PC-9 (cell line): ENCODE data around the gene RASL12. TPM values are rescaled to one million over a fixed set of nuclear protein-coding genes. Genes with fewer than 3 reads are reported as not detected.
"Not testable (repeated sequence)": the region's sequence is repeated elsewhere in the genome, so short reads cannot be mapped to it uniquely, and the experiment has no call there.

Source experiments
- BruUV-seq: library from RNA; stranded (reverse); fragments of 400-500 nt; replicated peaks from 2 replicates; lab custom pipeline; 2021; lab: Mats Ljungman, UMichigan
- CTCF ChIA-PET: fragments of 300-600 bp; sonication (Branson Sonifier 250); formaldehyde crosslinking; loops from one replicate; lab custom pipeline; 2022; ENCODE audit warnings: antibody characterized with exemption; lab: Charles Lee
- POLR2A ChIA-PET: fragments of 300-600 bp; sonication (Branson Sonifier 250); formaldehyde crosslinking; loops from one replicate; lab custom pipeline; 2022; ENCODE audit warnings: antibody characterized with exemption; ENCODE audit not compliant: unreplicated experiment; lab: Charles Lee
- DNase-seq, 2 experiments: peaks; one replicate each; pipeline versions ENCODE4 v3.0.0 to v3.0.0-alpha.2; 2015 to 2022; ENCODE audit warnings: mixed read lengths in 1 of 2
- H2AFZ ChIP-seq: fragments of 200-600 bp; sonication (generic); 2 replicates; pipeline ENCODE4 v1.8.1; 2017; ENCODE audit warnings: antibody characterized with exemption
- H3F3A ChIP-seq: fragments of 200-600 bp; sonication (generic); 2 replicates; pipeline ENCODE4 v1.8.1; 2017; ENCODE audit warnings: antibody characterized with exemption, mild to moderate bottlenecking, low read depth; ENCODE audit not compliant: insufficient read depth
- H3K27ac ChIP-seq: fragments of 200-600 bp; sonication (generic); 2 replicates; pipeline ENCODE4 v1.6.1; 2016; ENCODE audit warnings: mixed run types
- H3K27me3 ChIP-seq: fragments of 200-600 bp; sonication (generic); 2 replicates; pipeline ENCODE4 v1.6.1; 2016; ENCODE audit warnings: low read depth, mixed run types; ENCODE audit not compliant: insufficient read depth
- H3K36me3 ChIP-seq: fragments of 200-600 bp; sonication (generic); 2 replicates; pipeline ENCODE4 v1.6.1; 2016; ENCODE audit warnings: low read depth, mixed run types
- H3K4me1 ChIP-seq: fragments of 200-600 bp; sonication (generic); replicated peaks from 2 replicates; pipeline ENCODE4 v1.6.1; 2016; ENCODE audit warnings: mixed run types; ENCODE audit not compliant: insufficient read depth
- H3K4me2 ChIP-seq: fragments of 200-600 bp; sonication (generic); 2 replicates; pipeline ENCODE4 v1.6.1; 2017; ENCODE audit warnings: mixed run types
- H3K4me3 ChIP-seq: fragments of 200-600 bp; sonication (generic); 2 replicates; pipeline ENCODE4 v1.6.1; 2016; ENCODE audit warnings: mixed run types
- H3K79me2 ChIP-seq: fragments of 200-600 bp; sonication (generic); 2 replicates; pipeline ENCODE4 v1.6.1; 2017; ENCODE audit warnings: low read depth, mixed run types
- H3K9me2 ChIP-seq: fragments of 200-600 bp; sonication (generic); 2 replicates; pipeline ENCODE4 v1.8.1; 2017; ENCODE audit warnings: mild to moderate bottlenecking; ENCODE audit not compliant: insufficient read depth
- H3K9me3 ChIP-seq: fragments of 200-600 bp; sonication (generic); 2 replicates; pipeline ENCODE4 v1.8.1; 2016; ENCODE audit warnings: low read depth; ENCODE audit not compliant: insufficient read depth
- H4K20me1 ChIP-seq: fragments of 200-600 bp; sonication (generic); 2 replicates; pipeline ENCODE4 v1.8.1; 2017; ENCODE audit not compliant: insufficient read depth
- EZH2 ChIP-seq: fragments of 200-600 bp; sonication (generic); IDR thresholded peaks from 2 replicates; pipeline ENCODE4 v1.8.0; 2017; ENCODE audit warnings: antibody characterized with exemption, low read depth
- intact Hi-C: fragments of 100-400 bp; cut with micrococcal nuclease; formaldehyde crosslinking; loops from one replicate; pipeline ENCODE4 v1.10.0; 2022; ENCODE audit not compliant: unreplicated experiment
- total RNA-seq: library from RNA; stranded (reverse); gene quantifications from 2 replicates; pipeline ENCODE4 v1.2.3, GENCODE V29; 2021
- TF ChIP-seq, protein P1 (sequence below): fragments of 200-600 bp; sonication (generic); conservative IDR thresholded peaks from 2 replicates; pipeline ENCODE4 v1.6.1; 2017; ENCODE audit warnings: mixed run types, antibody characterized with exemption, mild to moderate bottlenecking, moderate library complexity

RASL12 gene
- total RNA-seq, 1 experiment from 2014 or later: not detected

GRCh38 chr15:65100442-65100841 lies 32.7 kb upstream of the RASL12 start:
- H4K20me1 ChIP-seq: no peaks in the 10 kb centered on the region
- no peak overlapping the region for H3K4me3 ChIP-seq
- H3F3A ChIP-seq: no peaks in the 10 kb centered on the region
- H3K9me3 ChIP-seq: no peaks in the 10 kb centered on the region
- no peak overlapping the region for H3K4me2 ChIP-seq
- DNase-seq: no peak
- no peak overlapping the region for H2AFZ ChIP-seq
- no TSS peak for BruUV-seq
- no peaks in the 10 kb centered on the region for H3K27me3 ChIP-seq
- no peaks in the 10 kb centered on the region for H3K4me1 ChIP-seq
- ChIA-PET POLR2A (no interaction called here), CTCF (interaction anchor here (1.5 kb wide), 1 partner anchor 14 kb away, joined by 3 read pairs; no protein-coding TSS in a partner anchor)
- intact Hi-C loops: loop anchor here (5.0 kb wide), 1 partner anchor 368 kb away; no protein-coding TSS in a partner anchor
- no peaks in the 10 kb centered on the region for H3K79me2 ChIP-seq
- no peak overlapping the region for H3K27ac ChIP-seq
- no peaks in the 10 kb centered on the region for H3K36me3 ChIP-seq
- H3K9me2 ChIP-seq: no peaks in the 10 kb centered on the region
- no peak for TF ChIP-seq EZH2
- TF ChIP-seq, protein P1, sequence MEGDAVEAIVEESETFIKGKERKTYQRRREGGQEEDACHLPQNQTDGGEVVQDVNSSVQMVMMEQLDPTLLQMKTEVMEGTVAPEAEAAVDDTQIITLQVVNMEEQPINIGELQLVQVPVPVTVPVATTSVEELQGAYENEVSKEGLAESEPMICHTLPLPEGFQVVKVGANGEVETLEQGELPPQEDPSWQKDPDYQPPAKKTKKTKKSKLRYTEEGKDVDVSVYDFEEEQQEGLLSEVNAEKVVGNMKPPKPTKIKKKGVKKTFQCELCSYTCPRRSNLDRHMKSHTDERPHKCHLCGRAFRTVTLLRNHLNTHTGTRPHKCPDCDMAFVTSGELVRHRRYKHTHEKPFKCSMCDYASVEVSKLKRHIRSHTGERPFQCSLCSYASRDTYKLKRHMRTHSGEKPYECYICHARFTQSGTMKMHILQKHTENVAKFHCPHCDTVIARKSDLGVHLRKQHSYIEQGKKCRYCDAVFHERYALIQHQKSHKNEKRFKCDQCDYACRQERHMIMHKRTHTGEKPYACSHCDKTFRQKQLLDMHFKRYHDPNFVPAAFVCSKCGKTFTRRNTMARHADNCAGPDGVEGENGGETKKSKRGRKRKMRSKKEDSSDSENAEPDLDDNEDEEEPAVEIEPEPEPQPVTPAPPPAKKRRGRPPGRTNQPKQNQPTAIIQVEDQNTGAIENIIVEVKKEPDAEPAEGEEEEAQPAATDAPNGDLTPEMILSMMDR: no peak

GRCh38 chr15:65099801-65100200 lies 32.0 kb upstream of the RASL12 start:
- H3K9me3 ChIP-seq, POLR2A ChIA-PET, H3K9me2 ChIP-seq, H2AFZ ChIP-seq, H3K27ac ChIP-seq, H3K79me2 ChIP-seq, H4K20me1 ChIP-seq, DNase-seq, H3K4me1 ChIP-seq, H3K27me3 ChIP-seq, H3K4me2 ChIP-seq, BruUV-seq, H3K4me3 ChIP-seq, H3F3A ChIP-seq, H3K36me3 ChIP-seq: not testable (repeated sequence)
- CTCF ChIA-PET: interaction anchor here (0.5 to 0.7 kb wide), 2 partner anchors 44 to 391 kb away, joined by 3 to 4 read pairs; no protein-coding TSS in a partner anchor
- intact Hi-C loops: loop anchor here (5.0 kb wide), 1 partner anchor 368 kb away; no protein-coding TSS in a partner anchor

DNA sequence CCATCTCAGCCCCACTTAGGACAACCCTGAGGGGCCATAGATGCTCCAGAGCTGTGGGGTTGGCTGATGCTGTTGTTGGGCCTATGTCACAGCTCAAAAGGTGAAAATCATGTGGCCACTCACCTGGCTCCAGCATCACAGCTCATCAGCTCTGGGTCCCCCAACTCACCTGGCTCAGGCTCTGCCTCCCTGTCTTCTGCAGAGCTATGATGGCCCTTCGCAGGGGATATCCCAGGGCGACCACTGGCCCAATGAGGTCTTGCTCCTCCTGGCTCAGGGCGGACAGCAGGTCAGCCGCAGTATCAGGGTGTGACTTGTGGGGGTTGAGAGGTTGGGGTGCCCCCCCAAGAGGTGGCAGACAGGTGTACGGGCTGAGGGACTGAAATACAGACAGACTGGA lies 31.5 kb upstream of the RASL12 start:
- Histone ChIP-seq H3K4me1 (no peaks in the 10 kb centered on the region), H4K20me1 (no peaks in the 10 kb centered on the region), H3K9me3 (no peaks in the 10 kb centered on the region), H3K9me2 (no peaks in the 10 kb centered on the region), H3F3A (no peaks in the 10 kb centered on the region), H3K79me2 (no peaks in the 10 kb centered on the region), H3K4me3 (no peak overlapping the region), H3K36me3 (no peaks in the 10 kb centered on the region), H2AFZ (no peak overlapping the region), H3K27ac (no peak overlapping the region), H3K27me3 (no peaks in the 10 kb centered on the region), H3K4me2 (no peak overlapping the region)
- BruUV-seq: no TSS peak
- POLR2A ChIA-PET: interaction anchor here (0.6 kb wide), 1 partner anchor 314 kb away, joined by 3 read pairs; no protein-coding TSS in a partner anchor
- no peak for DNase-seq
- CTCF ChIA-PET: interaction anchor here (0.5 to 0.7 kb wide), 2 partner anchors 43 to 391 kb away, joined by 3 to 4 read pairs; no protein-coding TSS in a partner anchor
- no peak for TF ChIP-seq EZH2
- TF ChIP-seq, protein P1: no peak
- intact Hi-C loops: no loop called here
